HG03571 (cell line): ENCODE measurements around the gene MAML3.

Experiments
- ATAC-seq: cut with Tn5 transposase; IDR thresholded peaks from one replicate; pipeline ENCODE4 v1.9.1; 2021; ENCODE audit not compliant: unreplicated experiment

Gene MAML3

DNA sequence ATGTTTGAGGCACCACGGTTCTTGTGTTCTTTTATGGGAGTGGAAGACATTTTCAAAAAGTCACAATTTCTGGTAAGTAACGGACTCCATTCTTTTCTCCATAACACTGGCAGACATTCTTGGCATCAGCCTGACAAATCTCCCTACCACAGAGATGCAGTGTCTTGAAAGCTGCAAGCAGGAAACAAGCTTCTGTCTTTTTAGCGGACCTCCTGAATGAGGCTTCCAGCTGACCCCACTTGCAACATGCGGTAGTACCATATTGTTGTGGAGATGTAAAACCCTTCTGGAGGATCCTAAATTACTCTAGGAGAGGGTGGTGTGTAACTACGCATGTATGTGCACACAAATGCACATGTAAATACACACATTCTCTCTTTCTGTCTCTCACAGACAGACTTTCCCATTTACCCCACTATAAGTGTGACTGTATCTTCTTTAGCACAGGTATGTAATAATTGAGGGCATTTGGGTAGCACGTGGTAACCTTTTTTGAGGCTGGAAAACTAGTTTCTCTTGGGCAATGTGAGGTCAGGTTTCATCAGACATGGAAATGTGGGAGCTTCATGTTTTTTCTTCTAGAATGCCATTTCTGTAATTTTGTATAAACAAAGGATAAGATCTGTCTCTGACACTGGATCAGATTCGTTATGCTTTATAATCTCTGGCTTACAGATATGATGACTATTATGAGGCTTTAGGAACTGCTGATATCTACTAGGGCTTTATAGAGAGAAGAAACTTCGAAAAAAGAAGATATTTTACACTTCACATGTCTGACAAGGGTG, 358.3 kb downstream of the MAML3 start:
- ATAC-seq = no peak

GRCh38 chr4:139794158-139794954, 359.6 kb downstream of the MAML3 start:
- no peak for ATAC-seq

DNA sequence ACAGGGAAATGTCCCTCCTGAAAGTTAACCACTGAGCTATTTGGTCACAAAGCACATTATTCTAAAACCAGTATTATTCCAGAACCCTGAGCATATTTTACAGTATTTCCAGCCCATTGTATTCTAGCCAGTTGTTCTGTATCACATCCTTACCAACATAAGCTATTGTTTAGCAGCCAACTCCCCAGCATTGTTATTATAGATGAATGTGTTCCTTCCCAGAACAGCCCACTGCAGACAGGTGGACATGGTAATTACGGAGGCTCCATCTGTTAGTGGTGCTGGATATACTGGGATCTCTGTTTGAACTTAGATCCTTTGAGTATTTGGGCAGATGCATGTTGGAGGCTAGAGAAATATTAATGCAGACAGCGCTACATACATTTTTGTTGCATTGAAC, 362.3 kb downstream of the MAML3 start:
- no peak for ATAC-seq

DNA sequence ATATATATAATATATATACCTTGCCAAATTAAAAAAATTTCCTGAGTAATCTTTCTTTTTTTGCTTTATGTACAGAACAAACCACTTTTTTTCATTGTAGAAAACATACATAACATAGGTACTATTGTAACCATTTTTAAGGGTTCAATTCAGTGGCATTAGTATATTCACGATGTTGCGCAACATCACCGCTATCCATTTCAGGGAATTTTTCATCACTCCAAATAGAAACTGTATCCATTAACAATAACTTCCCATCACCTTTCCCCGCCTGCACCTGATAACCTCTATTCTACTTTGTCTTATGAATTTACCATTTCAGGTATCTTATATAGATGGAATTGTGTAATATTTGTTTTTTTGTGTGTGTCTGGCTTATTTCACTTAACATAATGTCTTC, 363.7 kb downstream of the MAML3 start:
- no peak for ATAC-seq

DNA sequence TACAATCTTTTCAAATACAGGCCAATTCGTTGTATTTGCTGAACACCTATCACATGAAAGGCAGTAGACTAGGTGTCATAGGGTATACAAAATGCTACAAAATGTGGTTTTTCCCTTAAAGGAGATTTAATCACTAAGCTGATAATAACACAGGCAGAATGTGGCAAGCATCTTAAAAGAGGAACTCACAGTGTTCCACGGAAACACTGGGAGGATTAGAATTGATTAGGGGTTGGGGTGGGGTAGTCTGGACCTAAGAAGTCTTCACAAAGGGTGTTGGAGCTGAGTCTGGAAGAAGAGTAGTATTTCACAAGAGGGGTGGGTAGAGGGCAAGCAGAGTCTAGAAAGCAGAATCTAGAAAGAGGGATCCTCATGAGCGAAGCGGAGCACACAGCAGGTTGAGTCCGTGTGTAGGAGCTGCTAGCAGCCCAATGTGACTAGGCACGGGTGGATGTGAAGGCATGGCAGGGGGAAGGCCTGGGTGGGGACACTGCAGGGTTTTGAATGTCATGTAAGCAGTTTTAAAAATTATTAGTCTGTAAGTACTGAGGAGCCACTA, 364.8 kb downstream of the MAML3 start:
- no peak for ATAC-seq

DNA sequence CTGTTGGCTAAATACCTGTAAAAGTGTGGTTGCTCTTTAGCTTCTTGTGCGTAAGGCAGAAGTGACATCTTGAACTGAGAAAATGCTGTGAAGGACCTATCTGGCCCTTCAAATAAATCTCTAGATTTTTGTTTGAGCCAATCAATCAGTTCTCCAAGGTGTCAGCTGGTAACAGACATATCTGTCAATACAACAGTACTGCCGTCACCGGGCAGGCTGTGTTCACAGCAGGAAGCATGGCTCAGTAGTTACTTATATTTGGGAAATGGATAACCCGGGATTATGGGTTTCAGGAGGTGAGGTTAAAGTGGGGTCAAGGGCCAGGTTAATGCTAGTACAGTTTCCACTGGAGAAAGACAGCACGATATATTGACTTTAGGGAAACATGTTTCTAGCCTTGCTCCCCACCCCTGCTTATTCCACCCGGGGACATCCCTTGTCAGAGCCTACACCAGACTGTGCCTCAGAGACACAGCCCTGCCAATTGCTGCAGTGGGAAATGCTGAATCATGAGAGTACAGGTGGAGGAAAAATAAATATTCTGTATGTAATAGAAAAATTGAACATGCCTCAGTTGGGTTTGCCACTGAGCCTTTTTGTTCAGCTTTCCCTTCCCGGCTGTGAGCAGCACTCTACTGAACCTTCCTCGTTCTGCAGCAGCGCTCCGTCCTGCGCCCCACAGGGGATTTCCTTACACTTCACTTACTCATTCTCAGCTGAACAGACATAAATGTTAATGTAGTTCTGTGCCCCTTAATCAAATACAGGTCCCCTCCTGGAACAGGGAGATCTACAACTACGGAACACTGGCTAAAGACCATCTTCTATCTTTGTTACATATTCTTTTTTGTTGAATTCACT, 367.3 kb downstream of the MAML3 start:
- no peak for ATAC-seq

DNA sequence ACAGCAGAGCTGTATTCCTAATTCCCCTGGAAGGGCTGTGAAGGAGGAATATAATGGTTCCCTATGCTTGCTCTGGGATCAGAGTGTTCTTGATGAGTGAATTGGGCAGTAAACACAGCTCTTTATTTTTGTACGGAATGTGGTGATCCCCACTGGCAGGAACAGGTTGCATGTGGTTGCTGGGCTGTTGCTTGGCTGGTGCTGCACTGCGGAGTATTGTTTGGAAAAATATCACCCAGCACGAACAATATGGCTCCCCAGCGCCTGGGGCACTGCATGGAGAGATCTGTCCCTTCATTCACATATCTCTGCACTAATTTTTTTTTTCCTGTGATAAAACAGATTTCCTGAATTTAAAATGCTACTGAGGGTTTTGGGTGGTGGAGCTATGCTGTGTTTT, 368.6 kb downstream of the MAML3 start:
- ATAC-seq = no peak

- ATAC-seq = no peak
Measured at GRCh38 chr4:139783741-139784484, 370.1 kb downstream of the MAML3 start.

- ATAC-seq = no peak
Measured at GRCh38 chr4:139782926-139783522, 371.0 kb downstream of the MAML3 start.

GRCh38 chr4:139781066-139781465, 372.9 kb downstream of the MAML3 start:
- ATAC-seq = no peak

DNA sequence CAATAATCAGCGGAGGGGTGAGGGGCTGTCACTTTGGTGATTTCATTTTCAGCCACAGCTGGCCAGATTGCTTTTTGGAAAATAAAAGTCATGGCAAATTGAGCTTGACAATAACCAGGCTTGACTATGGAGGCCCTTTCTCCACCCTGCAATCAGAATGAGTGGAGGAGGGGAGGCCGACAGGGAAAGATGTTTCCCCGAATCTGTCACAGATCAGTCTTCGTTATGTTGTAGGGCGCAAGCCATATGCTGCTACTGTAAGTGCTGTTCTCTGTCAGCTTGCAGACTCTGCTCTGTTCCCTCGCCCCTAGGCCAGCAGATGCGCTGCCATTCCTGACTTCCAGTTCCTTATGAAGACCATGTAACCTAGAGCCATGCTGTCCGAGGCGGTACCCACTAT, 374.3 kb downstream of the MAML3 start:
- no peak for ATAC-seq

- no peak for ATAC-seq
Measured at GRCh38 chr4:139777757-139778156, 376.2 kb downstream of the MAML3 start.

GRCh38 chr4:139776235-139776634, 377.7 kb downstream of the MAML3 start:
- no peak for ATAC-seq

DNA sequence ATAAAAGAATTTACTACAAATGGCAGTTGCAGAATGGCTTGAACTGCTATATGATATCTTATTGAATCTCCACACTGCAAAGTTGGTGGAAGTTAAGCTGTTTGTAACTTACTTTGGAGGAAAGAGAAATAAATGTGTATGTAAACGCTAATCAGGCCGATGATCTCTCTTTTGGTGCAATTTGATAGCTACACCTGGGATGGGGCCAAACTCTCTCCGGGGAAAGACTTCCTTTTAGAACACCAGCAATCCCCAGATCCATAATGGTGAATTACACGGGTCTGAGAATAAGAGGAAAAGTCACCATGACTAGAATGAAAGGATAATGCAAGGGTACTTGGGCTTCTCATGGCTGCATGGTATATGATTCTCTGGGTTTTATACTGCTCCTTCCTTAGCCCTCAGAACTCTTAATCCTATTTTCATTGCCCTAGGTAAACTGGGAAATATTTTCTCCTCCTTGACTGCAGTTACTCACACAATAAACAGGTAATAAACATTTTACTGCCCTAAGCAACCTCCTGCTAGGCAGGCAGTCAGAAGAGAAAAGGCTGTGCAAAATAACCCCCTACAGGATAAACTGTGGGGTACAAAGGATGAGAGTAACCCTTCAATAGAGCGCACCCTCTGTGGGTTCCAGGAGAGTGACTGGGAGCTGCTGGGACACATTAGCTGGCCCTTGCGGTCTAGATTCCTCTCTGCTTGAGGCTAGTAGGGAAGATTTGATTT, 379.1 kb downstream of the MAML3 start:
- no peak for ATAC-seq

DNA sequence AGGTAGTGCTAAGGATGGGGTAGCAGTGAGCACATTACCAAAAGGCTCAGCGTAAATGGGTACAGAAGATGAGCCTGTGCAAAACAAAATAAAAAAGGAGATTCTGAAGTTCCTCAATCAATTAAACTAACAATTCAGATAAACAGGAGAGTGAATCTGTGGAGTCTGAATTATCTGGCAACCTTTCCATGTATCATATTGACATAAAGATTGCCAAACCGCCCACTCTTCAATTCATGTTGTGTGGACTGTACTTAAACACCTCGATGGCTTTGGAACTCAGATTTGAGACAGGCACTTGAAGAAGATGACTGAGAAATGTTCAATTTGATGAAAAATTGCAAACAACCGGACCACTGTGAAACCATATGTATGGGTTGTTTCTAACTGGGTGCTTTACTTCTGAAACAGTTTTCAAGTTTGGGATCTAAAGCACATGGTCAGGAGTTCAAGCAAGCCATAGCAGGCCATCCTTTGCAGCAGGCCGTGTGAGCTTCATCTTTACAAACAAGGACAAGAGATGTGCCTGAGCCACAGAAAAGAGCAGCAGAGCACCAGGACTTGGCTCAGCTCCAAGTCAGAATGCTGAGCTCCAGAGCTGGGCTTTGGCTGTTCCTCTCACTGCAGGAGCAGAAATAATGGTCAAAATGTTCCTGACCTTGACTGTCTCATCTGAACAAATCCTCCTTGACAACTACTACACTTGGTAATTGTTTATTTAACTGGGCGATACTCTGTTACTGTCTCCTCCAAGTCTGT, 380.2 kb downstream of the MAML3 start:
- no peak for ATAC-seq

DNA sequence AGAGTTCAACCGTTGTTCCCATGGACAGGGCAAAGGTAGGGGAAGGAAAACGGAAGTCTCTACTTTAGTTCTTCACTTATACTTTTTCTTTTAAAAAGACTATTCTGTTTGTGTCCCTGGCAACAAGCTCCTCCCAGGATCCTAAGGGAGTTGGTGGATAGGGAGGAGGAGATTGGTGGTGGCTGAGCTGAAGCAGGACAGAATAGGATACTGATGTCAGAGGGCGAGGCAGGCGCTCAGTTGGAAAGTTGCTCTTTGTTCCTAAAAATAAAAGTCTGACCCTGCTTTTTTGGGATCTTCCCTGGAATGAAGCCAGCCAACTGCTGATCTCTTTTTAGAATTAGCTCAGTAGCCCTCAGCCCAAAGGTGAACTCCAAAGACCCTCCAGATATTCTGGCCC, 383.6 kb downstream of the MAML3 start:
- ATAC-seq = no peak

DNA sequence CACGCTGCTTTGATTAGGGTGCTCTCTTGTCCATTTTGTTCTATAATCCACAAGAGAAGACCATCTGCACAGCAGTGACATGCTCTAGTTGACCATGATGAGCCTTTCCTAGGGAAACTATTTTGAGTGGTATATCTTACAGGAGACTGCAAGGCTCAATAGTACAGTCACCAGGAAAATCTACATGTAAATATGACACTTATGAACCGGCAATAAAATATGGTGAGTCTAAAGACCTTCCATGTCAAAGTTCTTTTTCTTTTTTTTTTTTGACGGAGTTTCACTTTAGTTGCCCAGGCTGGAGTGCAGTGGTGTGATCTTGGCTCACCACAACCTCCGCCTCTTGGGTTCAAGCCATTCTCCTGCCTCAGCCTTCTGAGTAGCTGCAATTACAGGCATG, 384.6 kb downstream of the MAML3 start:
- ATAC-seq = no peak

GRCh38 chr4:139768896-139769295, 385.1 kb downstream of the MAML3 start:
- no peak for ATAC-seq

- no peak for ATAC-seq
Measured at GRCh38 chr4:139768366-139768765, 385.6 kb downstream of the MAML3 start.
